ENCODE results near the gene NUP210.

NUP210 gene

GRCh38 chr3:13278783-13279531, 141.2 kb downstream of the NUP210 start:
- Histone ChIP-seq H3K36me3 (ENCODE audit: control insufficient read depth, insufficient read depth, low read length) (no peaks in the 10 kb centered on the region), H3K9me3 (ENCODE audit: control insufficient read depth, low read length) (peaks cover 3% of the 10 kb centered on the region), H3K4me3 (ENCODE audit: insufficient read depth, low read depth, low read length, poor library complexity, severe bottlenecking) (no peak overlapping the region), H3K27me3 (replicated peaks; ENCODE audit: control insufficient read depth, insufficient read depth, low read length, poor library complexity, severe bottlenecking) (peaks cover 23% of the 10 kb centered on the region), H3K4me1 (ENCODE audit: control insufficient read depth, insufficient read depth, low read length, poor library complexity, severe bottlenecking) (peaks cover 10% of the 10 kb centered on the region), H3K27ac (ENCODE audit: insufficient read depth, low read length, poor library complexity, severe bottlenecking) (no peak overlapping the region)
- no peak for DNase-seq

GRCh38 chr3:13277860-13278531, 142.1 kb downstream of the NUP210 start:
- Histone ChIP-seq H3K4me1 (ENCODE audit: control insufficient read depth, insufficient read depth, low read length, poor library complexity, severe bottlenecking) (peaks cover 10% of the 10 kb centered on the region), H3K36me3 (ENCODE audit: control insufficient read depth, insufficient read depth, low read length) (no peaks in the 10 kb centered on the region), H3K27me3 (replicated peaks; ENCODE audit: control insufficient read depth, insufficient read depth, low read length, poor library complexity, severe bottlenecking) (peaks cover 16% of the 10 kb centered on the region), H3K27ac (ENCODE audit: insufficient read depth, low read length, poor library complexity, severe bottlenecking) (no peak overlapping the region), H3K4me3 (ENCODE audit: insufficient read depth, low read depth, low read length, poor library complexity, severe bottlenecking) (no peak overlapping the region), H3K9me3 (ENCODE audit: control insufficient read depth, low read length) (no peaks in the 10 kb centered on the region)
- no peak for DNase-seq

- H3K9me3 ChIP-seq (ENCODE audit: control insufficient read depth, low read length) = no peaks in the 10 kb centered on the region
- DNase-seq = no peak
- H3K4me3 ChIP-seq (ENCODE audit: insufficient read depth, low read depth, low read length, poor library complexity, severe bottlenecking) = no peak overlapping the region
- no peak overlapping the region for H3K27ac ChIP-seq (ENCODE audit: insufficient read depth, low read length, poor library complexity, severe bottlenecking)
- H3K36me3 ChIP-seq (ENCODE audit: control insufficient read depth, insufficient read depth, low read length) = no peaks in the 10 kb centered on the region
- H3K27me3 ChIP-seq (replicated peaks; ENCODE audit: control insufficient read depth, insufficient read depth, low read length, poor library complexity, severe bottlenecking) = peaks cover 14% of the 10 kb centered on the region
- peaks cover 10% of the 10 kb centered on the region for H3K4me1 ChIP-seq (ENCODE audit: control insufficient read depth, insufficient read depth, low read length, poor library complexity, severe bottlenecking)
Observed at GRCh38 chr3:13277196-13277813, 142.8 kb downstream of the NUP210 start.

GRCh38 chr3:13276438-13277195, 143.5 kb downstream of the NUP210 start:
- no peak overlapping the region for H3K27ac ChIP-seq (ENCODE audit: insufficient read depth, low read length, poor library complexity, severe bottlenecking)
- no peaks in the 10 kb centered on the region for H3K36me3 ChIP-seq (ENCODE audit: control insufficient read depth, insufficient read depth, low read length)
- peaks cover 3% of the 10 kb centered on the region for H3K4me1 ChIP-seq (ENCODE audit: control insufficient read depth, insufficient read depth, low read length, poor library complexity, severe bottlenecking)
- no peaks in the 10 kb centered on the region for H3K9me3 ChIP-seq (ENCODE audit: control insufficient read depth, low read length)
- peaks cover 7% of the 10 kb centered on the region for H3K27me3 ChIP-seq (replicated peaks; ENCODE audit: control insufficient read depth, insufficient read depth, low read length, poor library complexity, severe bottlenecking)
- no peak overlapping the region for H3K4me3 ChIP-seq (ENCODE audit: insufficient read depth, low read depth, low read length, poor library complexity, severe bottlenecking)
- DNase-seq = no peak

GRCh38 chr3:13275376-13276005, 144.6 kb downstream of the NUP210 start:
- DNase-seq = no peak
- no peak overlapping the region for H3K27ac ChIP-seq (ENCODE audit: insufficient read depth, low read length, poor library complexity, severe bottlenecking)
- no peaks in the 10 kb centered on the region for H3K4me1 ChIP-seq (ENCODE audit: control insufficient read depth, insufficient read depth, low read length, poor library complexity, severe bottlenecking)
- no peaks in the 10 kb centered on the region for H3K36me3 ChIP-seq (ENCODE audit: control insufficient read depth, insufficient read depth, low read length)
- H3K27me3 ChIP-seq (replicated peaks; ENCODE audit: control insufficient read depth, insufficient read depth, low read length, poor library complexity, severe bottlenecking) = no peaks in the 10 kb centered on the region
- no peak overlapping the region for H3K4me3 ChIP-seq (ENCODE audit: insufficient read depth, low read depth, low read length, poor library complexity, severe bottlenecking)
- no peaks in the 10 kb centered on the region for H3K9me3 ChIP-seq (ENCODE audit: control insufficient read depth, low read length)

- H3K4me3 ChIP-seq (ENCODE audit: insufficient read depth, low read depth, low read length, poor library complexity, severe bottlenecking) = no peak overlapping the region
- no peak for DNase-seq
Observed at GRCh38 chr3:13274551-13275332, 145.4 kb downstream of the NUP210 start.

GRCh38 chr3:13274125-13274524, 146.0 kb downstream of the NUP210 start:
- no peak overlapping the region for H3K4me3 ChIP-seq (ENCODE audit: insufficient read depth, low read depth, low read length, poor library complexity, severe bottlenecking)
- H3K9me3 ChIP-seq (ENCODE audit: control insufficient read depth, low read length) = no peaks in the 10 kb centered on the region
- no peaks in the 10 kb centered on the region for H3K36me3 ChIP-seq (ENCODE audit: control insufficient read depth, insufficient read depth, low read length)
- H3K27ac ChIP-seq (ENCODE audit: insufficient read depth, low read length, poor library complexity, severe bottlenecking) = no peak overlapping the region
- no peaks in the 10 kb centered on the region for H3K4me1 ChIP-seq (ENCODE audit: control insufficient read depth, insufficient read depth, low read length, poor library complexity, severe bottlenecking)
- no peaks in the 10 kb centered on the region for H3K27me3 ChIP-seq (replicated peaks; ENCODE audit: control insufficient read depth, insufficient read depth, low read length, poor library complexity, severe bottlenecking)
- DNase-seq = no peak

More at GRCh38 chr3:13274551-13275332, 145.4 kb downstream of the NUP210 start:
- H3K27me3 ChIP-seq (replicated peaks; ENCODE audit: control insufficient read depth, insufficient read depth, low read length, poor library complexity, severe bottlenecking) = no peaks in the 10 kb centered on the region
- no peaks in the 10 kb centered on the region for H3K9me3 ChIP-seq (ENCODE audit: control insufficient read depth, low read length)
- H3K27ac ChIP-seq (ENCODE audit: insufficient read depth, low read length, poor library complexity, severe bottlenecking) = no peak overlapping the region
- no peaks in the 10 kb centered on the region for H3K36me3 ChIP-seq (ENCODE audit: control insufficient read depth, insufficient read depth, low read length)
- H3K4me1 ChIP-seq (ENCODE audit: control insufficient read depth, insufficient read depth, low read length, poor library complexity, severe bottlenecking) = no peaks in the 10 kb centered on the region

- H3K27me3 ChIP-seq (replicated peaks; ENCODE audit: control insufficient read depth, insufficient read depth, low read length, poor library complexity, severe bottlenecking) = no peaks in the 10 kb centered on the region
Observed at GRCh38 chr3:13273604-13274105, 146.5 kb downstream of the NUP210 start.

More at GRCh38 chr3:13273604-13274105, 146.5 kb downstream of the NUP210 start:
- Histone ChIP-seq H3K27ac (ENCODE audit: insufficient read depth, low read length, poor library complexity, severe bottlenecking) (no peak overlapping the region), H3K4me3 (ENCODE audit: insufficient read depth, low read depth, low read length, poor library complexity, severe bottlenecking) (no peak overlapping the region), H3K36me3 (ENCODE audit: control insufficient read depth, insufficient read depth, low read length) (no peaks in the 10 kb centered on the region), H3K9me3 (ENCODE audit: control insufficient read depth, low read length) (no peaks in the 10 kb centered on the region), H3K4me1 (ENCODE audit: control insufficient read depth, insufficient read depth, low read length, poor library complexity, severe bottlenecking) (no peaks in the 10 kb centered on the region)
- no peak for DNase-seq
